Measurements from ENCODE around the gene PSG4.
"Not testable (repeated sequence)": the region's sequence is repeated elsewhere in the genome, so short reads cannot be mapped to it uniquely, and the experiment has no call there.

DNA sequence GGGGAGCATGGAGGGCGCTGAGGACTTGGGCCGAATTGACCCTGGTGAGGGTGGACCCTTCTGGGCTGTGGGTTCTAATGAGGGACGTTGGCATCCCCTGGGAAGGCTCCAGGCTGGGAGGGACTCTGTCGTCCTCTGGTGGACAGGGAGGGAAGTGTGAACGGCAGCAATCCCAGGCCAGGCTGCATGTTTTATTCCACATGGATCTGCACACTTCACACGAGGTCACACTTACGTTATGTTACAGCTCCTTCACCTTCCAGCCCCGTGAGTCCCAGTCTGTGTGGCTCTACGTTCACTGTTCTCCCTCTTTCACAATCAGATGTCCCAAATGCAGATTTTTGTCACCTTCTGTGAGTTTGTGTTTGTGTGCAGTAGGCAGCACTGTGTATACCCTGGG, 17.3 kb downstream of the PSG4 start:
- TF ChIP-seq, protein P1, sequence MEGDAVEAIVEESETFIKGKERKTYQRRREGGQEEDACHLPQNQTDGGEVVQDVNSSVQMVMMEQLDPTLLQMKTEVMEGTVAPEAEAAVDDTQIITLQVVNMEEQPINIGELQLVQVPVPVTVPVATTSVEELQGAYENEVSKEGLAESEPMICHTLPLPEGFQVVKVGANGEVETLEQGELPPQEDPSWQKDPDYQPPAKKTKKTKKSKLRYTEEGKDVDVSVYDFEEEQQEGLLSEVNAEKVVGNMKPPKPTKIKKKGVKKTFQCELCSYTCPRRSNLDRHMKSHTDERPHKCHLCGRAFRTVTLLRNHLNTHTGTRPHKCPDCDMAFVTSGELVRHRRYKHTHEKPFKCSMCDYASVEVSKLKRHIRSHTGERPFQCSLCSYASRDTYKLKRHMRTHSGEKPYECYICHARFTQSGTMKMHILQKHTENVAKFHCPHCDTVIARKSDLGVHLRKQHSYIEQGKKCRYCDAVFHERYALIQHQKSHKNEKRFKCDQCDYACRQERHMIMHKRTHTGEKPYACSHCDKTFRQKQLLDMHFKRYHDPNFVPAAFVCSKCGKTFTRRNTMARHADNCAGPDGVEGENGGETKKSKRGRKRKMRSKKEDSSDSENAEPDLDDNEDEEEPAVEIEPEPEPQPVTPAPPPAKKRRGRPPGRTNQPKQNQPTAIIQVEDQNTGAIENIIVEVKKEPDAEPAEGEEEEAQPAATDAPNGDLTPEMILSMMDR (IDR thresholded peaks at IDR 0.05 in 8 of 11, conservative IDR thresholded peaks at IDR 0.05 in 3 of 11) = not testable (repeated sequence)
- not testable (repeated sequence) for TF ChIP-seq POLR2A, POLR2AphosphoS5 (IDR thresholded peaks at IDR 0.05)
